Measurements from ENCODE around the gene AP4M1. TPM values are rescaled to one million over a fixed set of nuclear protein-coding genes. Genes with fewer than 3 reads are reported as not detected.
A peak's percentile ranks its signal among the peaks of the same experiment; 100 is the strongest.

AP4M1 gene
- total and polyA plus RNA-seq, 10 of the 15 experiments (the other 5 are each of a cell fraction or from before 2014, with no cell fraction given): 0.77 to 16.1 (median 13.0) TPM

GRCh38 chr7:100119072-100119969 is 17.9 kb downstream of the AP4M1 start, which contains the start of the genes CNPY4 and TAF6 (continued):
- no peak for TF ChIP-seq ZNF274 (IDR thresholded peaks at IDR 0.05; ENCODE audit: insufficient read depth, insufficient read length)
- peak; percentile 68 for TF ChIP-seq BACH1 (IDR thresholded peaks at IDR 0.05; ENCODE audit: borderline replicate concordance)
- TF ChIP-seq SMARCA5 (IDR thresholded peaks at IDR 0.05): no peak; the same call in 1 of the 2 replicates
- TF ChIP-seq ZBED1 (IDR thresholded peaks at IDR 0.05; ENCODE audit: borderline replicate concordance): no peak
- no peak for TF ChIP-seq ZNF592 (IDR thresholded peaks at IDR 0.05)
- no peak; the same call in 1 of the 2 replicates for TF ChIP-seq MTA3 (IDR thresholded peaks at IDR 0.05; ENCODE audit: borderline replicate concordance, low read length)
- no peak for TF ChIP-seq CBX3 (IDR thresholded peaks at IDR 0.05; ENCODE audit: borderline replicate concordance, low read depth)
- no peak for TF ChIP-seq CTCF (IDR thresholded peaks at IDR 0.05 in 2 of 3, conservative IDR thresholded peaks at IDR 0.05 in 1 of 3; ENCODE audit: control insufficient read depth in 2 of 3, extremely low read depth in 1 of 3, insufficient read depth in 1 of 3, low read depth in 3 of 3, low read length in 3 of 3)
- TF ChIP-seq, protein P1, sequence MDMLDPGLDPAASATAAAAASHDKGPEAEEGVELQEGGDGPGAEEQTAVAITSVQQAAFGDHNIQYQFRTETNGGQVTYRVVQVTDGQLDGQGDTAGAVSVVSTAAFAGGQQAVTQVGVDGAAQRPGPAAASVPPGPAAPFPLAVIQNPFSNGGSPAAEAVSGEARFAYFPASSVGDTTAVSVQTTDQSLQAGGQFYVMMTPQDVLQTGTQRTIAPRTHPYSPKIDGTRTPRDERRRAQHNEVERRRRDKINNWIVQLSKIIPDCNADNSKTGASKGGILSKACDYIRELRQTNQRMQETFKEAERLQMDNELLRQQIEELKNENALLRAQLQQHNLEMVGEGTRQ (IDR thresholded peaks at IDR 0.05; ENCODE audit: borderline replicate concordance, low read depth, low read length): no peak; the same call in 1 of the 2 replicates
- TF ChIP-seq, protein P2, sequence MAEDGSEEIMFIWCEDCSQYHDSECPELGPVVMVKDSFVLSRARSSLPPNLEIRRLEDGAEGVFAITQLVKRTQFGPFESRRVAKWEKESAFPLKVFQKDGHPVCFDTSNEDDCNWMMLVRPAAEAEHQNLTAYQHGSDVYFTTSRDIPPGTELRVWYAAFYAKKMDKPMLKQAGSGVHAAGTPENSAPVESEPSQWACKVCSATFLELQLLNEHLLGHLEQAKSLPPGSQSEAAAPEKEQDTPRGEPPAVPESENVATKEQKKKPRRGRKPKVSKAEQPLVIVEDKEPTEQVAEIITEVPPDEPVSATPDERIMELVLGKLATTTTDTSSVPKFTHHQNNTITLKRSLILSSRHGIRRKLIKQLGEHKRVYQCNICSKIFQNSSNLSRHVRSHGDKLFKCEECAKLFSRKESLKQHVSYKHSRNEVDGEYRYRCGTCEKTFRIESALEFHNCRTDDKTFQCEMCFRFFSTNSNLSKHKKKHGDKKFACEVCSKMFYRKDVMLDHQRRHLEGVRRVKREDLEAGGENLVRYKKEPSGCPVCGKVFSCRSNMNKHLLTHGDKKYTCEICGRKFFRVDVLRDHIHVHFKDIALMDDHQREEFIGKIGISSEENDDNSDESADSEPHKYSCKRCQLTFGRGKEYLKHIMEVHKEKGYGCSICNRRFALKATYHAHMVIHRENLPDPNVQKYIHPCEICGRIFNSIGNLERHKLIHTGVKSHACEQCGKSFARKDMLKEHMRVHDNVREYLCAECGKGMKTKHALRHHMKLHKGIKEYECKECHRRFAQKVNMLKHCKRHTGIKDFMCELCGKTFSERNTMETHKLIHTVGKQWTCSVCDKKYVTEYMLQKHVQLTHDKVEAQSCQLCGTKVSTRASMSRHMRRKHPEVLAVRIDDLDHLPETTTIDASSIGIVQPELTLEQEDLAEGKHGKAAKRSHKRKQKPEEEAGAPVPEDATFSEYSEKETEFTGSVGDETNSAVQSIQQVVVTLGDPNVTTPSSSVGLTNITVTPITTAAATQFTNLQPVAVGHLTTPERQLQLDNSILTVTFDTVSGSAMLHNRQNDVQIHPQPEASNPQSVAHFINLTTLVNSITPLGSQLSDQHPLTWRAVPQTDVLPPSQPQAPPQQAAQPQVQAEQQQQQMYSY (CRISPR knock-in tag; IDR thresholded peaks at IDR 0.05): no peak
- TF ChIP-seq JUNB (IDR thresholded peaks at IDR 0.05): no peak
- peak; percentile 83; the same call in 1 of the 2 replicates for TF ChIP-seq MAX (IDR thresholded peaks at IDR 0.05; ENCODE audit: low read depth, low read length)
- no peak; the same call in 1 of the 2 replicates for TF ChIP-seq GATAD2B (conservative IDR thresholded peaks at IDR 0.05; ENCODE audit: low read depth)
- TF ChIP-seq CHD4 (IDR thresholded peaks at IDR 0.05): no peak
- TF ChIP-seq YY1 (IDR thresholded peaks at IDR 0.05; ENCODE audit: low read depth, low read length): peak; percentile 100
- TF ChIP-seq SIX5 (IDR thresholded peaks at IDR 0.05; ENCODE audit: low read depth, low read length, severe bottlenecking): no peak
- no peak for TF ChIP-seq NFYA (IDR thresholded peaks at IDR 0.05; ENCODE audit: borderline replicate concordance, low read depth, low read length)
- no peak for TF ChIP-seq PAX8 (IDR thresholded peaks at IDR 0.05)
- no peak for TF ChIP-seq MYB (IDR thresholded peaks at IDR 0.05; ENCODE audit: borderline replicate concordance, low read depth, low read length)
